ENCODE measurements around the gene SLMAP. TPM values are rescaled to one million over a fixed set of nuclear protein-coding genes. Genes with fewer than 3 reads are reported as not detected.

The SLMAP gene
- total and polyA plus RNA-seq, 2 experiments from 2014 or later = 32.1 to 73.0 TPM

DNA sequence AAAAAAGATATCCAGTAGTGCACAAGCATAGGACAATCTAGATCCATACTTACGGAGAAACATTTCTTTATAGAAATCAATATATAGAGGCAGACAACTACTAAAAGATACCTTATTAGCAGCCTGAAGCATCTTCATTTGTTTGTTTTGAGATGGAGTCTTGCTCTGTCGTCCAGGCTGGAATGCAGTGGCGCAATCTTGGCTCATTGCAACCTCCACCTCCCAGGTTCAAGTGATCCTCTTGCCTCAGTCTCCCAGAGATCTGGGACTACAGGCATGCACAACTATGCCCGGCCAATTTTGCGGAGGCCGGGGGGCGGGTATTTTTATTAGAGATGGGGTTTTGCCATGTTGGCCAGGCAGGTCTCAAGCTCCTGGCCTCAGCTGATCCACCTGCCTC, 18.3 kb upstream of the SLMAP start:
- H3K27me3 Mint-ChIP-seq (ENCODE audit: insufficient read depth, low read depth, poor library complexity) = no peaks in the 10 kb centered on the region
- DNase-seq (ENCODE audit: low spot score) (no peak), ATAC-seq (no peak)
- no peak overlapping the region for H2AFZ ChIP-seq
- H3K4me1 Mint-ChIP-seq = no peaks in the 10 kb centered on the region
- H3K27ac ChIP-seq (ENCODE audit: low read depth) = no peak overlapping the region
- H3K4me1 ChIP-seq (ENCODE audit: insufficient read depth) = no peaks in the 10 kb centered on the region
- H3K79me2 ChIP-seq (replicated peaks; ENCODE audit: insufficient read depth) = no peaks in the 10 kb centered on the region
- H3K36me3 ChIP-seq (ENCODE audit: insufficient read depth) = no peaks in the 10 kb centered on the region
- no peak overlapping the region for H3K4me2 ChIP-seq
- H3K9me3 Mint-ChIP-seq = no peaks in the 10 kb centered on the region
- no peaks in the 10 kb centered on the region for H3F3A ChIP-seq (replicated peaks; ENCODE audit: low read depth)
- H3K9me2 ChIP-seq (ENCODE audit: insufficient read depth) = 0 out of 2 replicates have a peak, but pooled peaks cover 4% of the 10 kb centered on the region
- H4K20me1 ChIP-seq (replicated peaks; ENCODE audit: insufficient read depth) = no peaks in the 10 kb centered on the region
- H3K27me3 ChIP-seq (ENCODE audit: insufficient read depth) = no peaks in the 10 kb centered on the region
- H3K36me3 Mint-ChIP-seq (ENCODE audit: low read depth) = no peaks in the 10 kb centered on the region
- H3K27ac Mint-ChIP-seq = no peak overlapping the region
- no peak overlapping the region for H3K4me3 Mint-ChIP-seq
- TF ChIP-seq, protein P1, sequence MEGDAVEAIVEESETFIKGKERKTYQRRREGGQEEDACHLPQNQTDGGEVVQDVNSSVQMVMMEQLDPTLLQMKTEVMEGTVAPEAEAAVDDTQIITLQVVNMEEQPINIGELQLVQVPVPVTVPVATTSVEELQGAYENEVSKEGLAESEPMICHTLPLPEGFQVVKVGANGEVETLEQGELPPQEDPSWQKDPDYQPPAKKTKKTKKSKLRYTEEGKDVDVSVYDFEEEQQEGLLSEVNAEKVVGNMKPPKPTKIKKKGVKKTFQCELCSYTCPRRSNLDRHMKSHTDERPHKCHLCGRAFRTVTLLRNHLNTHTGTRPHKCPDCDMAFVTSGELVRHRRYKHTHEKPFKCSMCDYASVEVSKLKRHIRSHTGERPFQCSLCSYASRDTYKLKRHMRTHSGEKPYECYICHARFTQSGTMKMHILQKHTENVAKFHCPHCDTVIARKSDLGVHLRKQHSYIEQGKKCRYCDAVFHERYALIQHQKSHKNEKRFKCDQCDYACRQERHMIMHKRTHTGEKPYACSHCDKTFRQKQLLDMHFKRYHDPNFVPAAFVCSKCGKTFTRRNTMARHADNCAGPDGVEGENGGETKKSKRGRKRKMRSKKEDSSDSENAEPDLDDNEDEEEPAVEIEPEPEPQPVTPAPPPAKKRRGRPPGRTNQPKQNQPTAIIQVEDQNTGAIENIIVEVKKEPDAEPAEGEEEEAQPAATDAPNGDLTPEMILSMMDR (conservative IDR thresholded peaks at IDR 0.05; ENCODE audit: low read depth in 2 of 2) = no peak
- TF ChIP-seq ZNF462 (CRISPR knock-in tag; IDR thresholded peaks at IDR 0.05) (no peak), NANOG (IDR thresholded peaks at IDR 0.05; ENCODE audit: borderline replicate concordance) (no peak), EZH2 (IDR thresholded peaks at IDR 0.05; ENCODE audit: low read depth, unreplicated experiment) (no peak), ETS1 (IDR thresholded peaks at IDR 0.05) (no peak), CREB1 (CRISPR knock-in tag; IDR thresholded peaks at IDR 0.05; ENCODE audit: low read depth) (no peak), ZNF114 (CRISPR knock-in tag; IDR thresholded peaks at IDR 0.05) (no peak), REST (IDR thresholded peaks at IDR 0.05; ENCODE audit: unreplicated experiment) (no peak), ZNF331 (CRISPR knock-in tag; IDR thresholded peaks at IDR 0.05; ENCODE audit: low read depth) (no peak)
- no peak overlapping the region for H3K4me3 ChIP-seq
